NCI-H748 treated with DMSO at 0.1 percent for 48 hours (cell line): ENCODE results near the gene KSR1.
"Not testable (repeated sequence)": the region's sequence is repeated elsewhere in the genome, so short reads cannot be mapped to it uniquely, and the experiment has no call there.

Experiments
- DNase-seq: peaks from one replicate; lab custom pipeline; 2025; lab: John Stamatoyannopoulos, UW

KSR1 gene

GRCh38 chr17:27609611-27610303 lies 153.5 kb downstream of the KSR1 start:
- no peak for DNase-seq

GRCh38 chr17:27610304-27610677 lies 154.0 kb downstream of the KSR1 start:
- DNase-seq = no peak

GRCh38 chr17:27612160-27612770 lies 156.0 kb downstream of the KSR1 start:
- no peak for DNase-seq

GRCh38 chr17:27613433-27613832 lies 157.2 kb downstream of the KSR1 start:
- no peak for DNase-seq

- DNase-seq = no peak
Measured at GRCh38 chr17:27615121-27615520, 158.9 kb downstream of the KSR1 start.

- no peak for DNase-seq
Measured at GRCh38 chr17:27616414-27616813, 160.2 kb downstream of the KSR1 start.

- DNase-seq = no peak
Measured at GRCh38 chr17:27618417-27618816, 162.2 kb downstream of the KSR1 start.

GRCh38 chr17:27620721-27621120 lies 164.5 kb downstream of the KSR1 start:
- no peak for DNase-seq

- DNase-seq = no peak
Measured at GRCh38 chr17:27621536-27621935, 165.3 kb downstream of the KSR1 start.

- DNase-seq = no peak
Measured at GRCh38 chr17:27621942-27622559, 165.8 kb downstream of the KSR1 start.

GRCh38 chr17:27622986-27623385 lies 166.7 kb downstream of the KSR1 start:
- DNase-seq = no peak

- DNase-seq = no peak
Measured at GRCh38 chr17:27623614-27624013, 167.4 kb downstream of the KSR1 start.

GRCh38 chr17:27624539-27624938 lies 168.3 kb downstream of the KSR1 start:
- no peak for DNase-seq

- no peak for DNase-seq
Measured at GRCh38 chr17:27625856-27626255, 169.6 kb downstream of the KSR1 start.

GRCh38 chr17:27627514-27627913 lies 171.3 kb downstream of the KSR1 start:
- DNase-seq = no peak

- no peak for DNase-seq
Measured at GRCh38 chr17:27628376-27628775, 172.1 kb downstream of the KSR1 start.

- DNase-seq = not testable (repeated sequence)
Measured at GRCh38 chr17:27629260-27629659, 173.0 kb downstream of the KSR1 start.

GRCh38 chr17:27630607-27631410 lies 174.6 kb downstream of the KSR1 start, which contains the start of gene LGALS9:
Gene LGALS9 (plus strand): TSS chr17:27631188. CDS start chr17:27631266, 78 bp downstream.
- DNase-seq = no peak

GRCh38 chr17:27631411-27631760 lies 175.1 kb downstream of the KSR1 start:
- no peak for DNase-seq

- DNase-seq = no peak
Measured at GRCh38 chr17:27631897-27632725, 175.9 kb downstream of the KSR1 start.

- not testable (repeated sequence) for DNase-seq
Measured at GRCh38 chr17:27632766-27633165, 176.5 kb downstream of the KSR1 start.
